GM23248 (cell line): ENCODE measurements around the gene HSD11B2.

Experiments used
- EZH2 ChIP-seq: fragments of 200-600 bp; sonication (generic); IDR thresholded peaks from 2 replicates; pipeline ENCODE4 v1.6.1; 2018; ENCODE audit warnings: antibody characterized with exemption, mild to moderate bottlenecking; ENCODE audit not compliant: insufficient read depth, poor library complexity, severe bottlenecking
- EZH2phosphoT487 ChIP-seq: fragments of 200-600 bp; sonication (generic); IDR thresholded peaks from 2 replicates; pipeline ENCODE4 v1.6.1; 2018; ENCODE audit warnings: antibody characterized with exemption, moderate library complexity, mild to moderate bottlenecking, low read depth; ENCODE audit not compliant: insufficient read depth

DNA sequence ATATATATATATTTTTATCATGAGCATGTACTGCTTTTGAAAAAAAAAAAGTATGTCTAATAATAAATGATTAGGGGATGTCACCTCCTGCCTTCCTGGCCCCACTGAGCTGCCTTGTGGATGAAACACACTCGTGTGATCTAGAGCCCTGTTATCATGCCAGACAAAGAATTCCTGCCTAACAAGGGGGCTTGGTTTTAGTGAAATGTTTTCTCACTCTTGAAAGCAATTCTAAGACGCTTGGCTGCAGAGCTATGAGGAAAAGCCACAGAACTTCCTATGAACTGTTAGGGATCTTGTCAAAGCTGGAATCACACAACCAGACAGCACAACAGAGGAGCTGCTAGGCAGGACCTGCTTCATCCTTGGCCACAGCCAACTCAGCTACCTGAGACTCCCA lies 18.6 kb upstream of the HSD11B2 start:
- TF ChIP-seq EZH2phosphoT487: no peak
- TF ChIP-seq EZH2: no peak
